Astrocyte of the spinal cord (primary cell): ENCODE data around the gene KIF5A.

Experiments
- DNase-seq: peaks from one replicate; pipeline ENCODE4 v3.0.0; 2011; ENCODE audit warnings: low read depth, low spot score
- H3K4me3 ChIP-seq: 2 replicates; pipeline ENCODE4 v1.5.1; 2011; ENCODE audit warnings: low read depth, mild to moderate bottlenecking, low read length, moderate library complexity
- in situ Hi-C: cut with HindIII; loops from 2 replicates; pipeline ENCODE4 v1.10.0; 2017; ENCODE audit warnings: low sequenced_read_pairs
- TF ChIP-seq, protein P1 (sequence below): IDR thresholded peaks from 2 replicates; pipeline ENCODE4 v1.5.1; 2012; ENCODE audit warnings: low read depth, mild to moderate bottlenecking, low read length, inconsistent platforms

The KIF5A gene

DNA sequence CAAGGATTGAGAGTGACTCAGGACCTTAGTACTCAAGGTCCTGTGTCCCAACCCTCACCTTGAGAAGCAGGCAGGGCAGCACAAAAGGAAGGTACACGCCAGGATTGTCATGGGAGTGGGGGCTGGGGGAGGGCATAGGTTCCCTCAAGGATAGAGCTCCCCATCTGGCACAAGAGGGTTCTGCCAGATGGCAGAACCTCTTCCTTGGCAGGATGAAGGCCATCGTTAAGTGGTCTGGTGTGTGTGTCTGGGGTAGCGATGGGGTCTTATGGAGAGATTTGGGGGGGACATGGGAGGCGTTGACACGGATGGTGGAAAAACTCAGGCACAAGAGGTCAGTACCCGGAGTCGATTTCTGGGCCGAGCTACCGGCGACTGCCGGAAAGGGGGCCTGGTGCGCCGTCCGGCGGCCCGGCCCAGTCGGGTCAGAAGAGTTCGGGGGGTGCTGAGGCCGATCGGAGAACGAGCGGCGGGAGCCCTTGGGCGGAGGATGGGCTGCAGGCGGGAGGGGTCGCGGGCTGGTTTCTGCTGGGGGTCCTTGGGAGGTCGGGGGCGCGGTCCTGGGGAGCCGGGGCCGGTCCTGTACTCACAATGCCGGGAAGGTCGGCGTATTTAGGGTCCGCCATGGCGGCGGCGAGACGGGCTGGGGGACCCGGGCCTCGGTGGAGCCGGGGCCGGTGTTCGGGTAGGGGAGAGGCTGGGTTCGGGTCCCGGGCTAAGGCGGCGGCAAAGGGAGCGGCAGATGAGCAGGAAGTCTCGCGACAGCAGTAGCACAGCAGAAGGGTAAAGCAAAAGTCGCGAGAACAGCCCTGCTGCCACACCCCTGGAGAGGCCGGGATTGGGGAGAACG, 3.2 kb upstream of the KIF5A start, which contains the start of gene DCTN2:
DCTN2 (minus strand) TSS at position 755 of the 850 bp plus-strand sequence; CDS start at position 626, 129 bp downstream.
- TF ChIP-seq, protein P1, sequence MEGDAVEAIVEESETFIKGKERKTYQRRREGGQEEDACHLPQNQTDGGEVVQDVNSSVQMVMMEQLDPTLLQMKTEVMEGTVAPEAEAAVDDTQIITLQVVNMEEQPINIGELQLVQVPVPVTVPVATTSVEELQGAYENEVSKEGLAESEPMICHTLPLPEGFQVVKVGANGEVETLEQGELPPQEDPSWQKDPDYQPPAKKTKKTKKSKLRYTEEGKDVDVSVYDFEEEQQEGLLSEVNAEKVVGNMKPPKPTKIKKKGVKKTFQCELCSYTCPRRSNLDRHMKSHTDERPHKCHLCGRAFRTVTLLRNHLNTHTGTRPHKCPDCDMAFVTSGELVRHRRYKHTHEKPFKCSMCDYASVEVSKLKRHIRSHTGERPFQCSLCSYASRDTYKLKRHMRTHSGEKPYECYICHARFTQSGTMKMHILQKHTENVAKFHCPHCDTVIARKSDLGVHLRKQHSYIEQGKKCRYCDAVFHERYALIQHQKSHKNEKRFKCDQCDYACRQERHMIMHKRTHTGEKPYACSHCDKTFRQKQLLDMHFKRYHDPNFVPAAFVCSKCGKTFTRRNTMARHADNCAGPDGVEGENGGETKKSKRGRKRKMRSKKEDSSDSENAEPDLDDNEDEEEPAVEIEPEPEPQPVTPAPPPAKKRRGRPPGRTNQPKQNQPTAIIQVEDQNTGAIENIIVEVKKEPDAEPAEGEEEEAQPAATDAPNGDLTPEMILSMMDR, result peak; percentile 15
- peak; percentile 95 for DNase-seq
- in situ Hi-C loops, result no loop called here
- peak within 1 kb of the TSS; percentile 84 for H3K4me3 ChIP-seq

DNA sequence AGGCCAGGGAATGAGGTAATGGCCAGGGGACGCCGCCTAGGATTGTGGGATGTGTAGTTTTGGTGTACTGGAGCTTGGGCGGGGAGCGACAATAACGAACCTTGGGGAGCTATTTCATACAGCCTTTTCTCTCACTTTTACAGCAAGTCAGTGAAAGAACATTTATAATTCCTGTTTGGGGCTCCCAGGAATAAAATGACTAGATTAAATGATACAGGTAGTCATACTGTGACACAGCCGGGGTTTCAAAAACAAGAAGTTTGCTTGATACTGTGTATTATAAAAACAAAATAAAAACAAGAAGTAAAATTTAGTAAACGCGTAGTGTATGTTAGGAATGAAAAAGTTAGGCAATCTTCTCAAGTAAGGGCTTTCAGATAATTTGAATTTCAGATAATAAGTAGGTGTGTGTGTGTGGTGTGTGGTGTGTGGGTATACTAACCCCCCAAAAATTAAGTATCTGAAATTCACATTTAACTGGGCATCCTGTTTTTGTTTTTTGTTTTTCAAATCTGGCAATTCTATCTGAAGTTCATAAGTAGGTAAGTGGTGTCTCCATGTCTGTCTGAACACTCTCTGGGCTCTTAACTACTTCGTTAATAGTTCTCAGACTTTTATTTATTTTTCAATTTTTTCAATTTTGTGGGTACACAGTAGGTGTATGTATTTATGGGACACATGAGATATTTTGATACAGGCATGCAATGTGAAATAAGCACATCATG, 2.4 kb upstream of the KIF5A start:
- in situ Hi-C loops, result no loop called here
- TF ChIP-seq, protein P1, result no peak
- DNase-seq, result no peak
- peak overlapping the region; percentile 84 for H3K4me3 ChIP-seq

DNA sequence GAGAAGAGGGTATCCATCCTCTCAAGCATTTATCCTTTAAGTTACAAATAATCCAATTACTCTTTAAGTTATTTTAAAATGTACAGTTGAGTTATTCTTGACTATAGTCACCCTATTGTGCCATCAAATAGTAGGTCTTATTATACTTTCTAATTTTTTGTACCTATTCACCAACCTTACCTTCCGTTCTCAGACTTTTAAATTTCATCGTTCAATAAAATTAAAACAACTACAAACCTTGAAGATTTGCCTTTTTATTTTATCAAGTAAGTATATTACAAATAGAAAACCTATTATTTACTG, 1.9 kb upstream of the KIF5A start:
- TF ChIP-seq, protein P1, result no peak
- H3K4me3 ChIP-seq, result no peak overlapping the region
- in situ Hi-C loops, result no loop called here
- no peak for DNase-seq

DNA sequence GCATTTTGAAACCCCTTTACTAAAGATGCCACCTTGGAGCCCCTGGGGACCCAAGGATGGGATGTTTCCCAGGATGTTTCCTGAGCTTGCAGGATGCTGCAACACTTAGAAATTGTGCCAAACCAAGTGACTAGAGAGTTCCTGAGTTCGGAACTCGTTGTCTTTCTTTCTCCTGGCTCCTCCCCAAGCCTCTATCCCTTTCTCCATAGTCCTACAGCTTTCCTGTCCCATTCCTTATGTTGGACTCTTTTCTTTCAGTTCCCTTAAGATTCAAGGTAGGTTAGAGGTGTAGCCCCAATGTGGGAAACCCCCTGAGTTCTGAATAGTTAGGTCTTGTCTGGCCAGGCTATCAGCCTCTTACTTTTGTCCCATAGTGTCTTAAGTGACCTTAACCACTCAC, 1.4 kb upstream of the KIF5A start:
- TF ChIP-seq, protein P1, result no peak
- in situ Hi-C loops, result no loop called here
- H3K4me3 ChIP-seq, result no peak overlapping the region
- no peak for DNase-seq

DNA sequence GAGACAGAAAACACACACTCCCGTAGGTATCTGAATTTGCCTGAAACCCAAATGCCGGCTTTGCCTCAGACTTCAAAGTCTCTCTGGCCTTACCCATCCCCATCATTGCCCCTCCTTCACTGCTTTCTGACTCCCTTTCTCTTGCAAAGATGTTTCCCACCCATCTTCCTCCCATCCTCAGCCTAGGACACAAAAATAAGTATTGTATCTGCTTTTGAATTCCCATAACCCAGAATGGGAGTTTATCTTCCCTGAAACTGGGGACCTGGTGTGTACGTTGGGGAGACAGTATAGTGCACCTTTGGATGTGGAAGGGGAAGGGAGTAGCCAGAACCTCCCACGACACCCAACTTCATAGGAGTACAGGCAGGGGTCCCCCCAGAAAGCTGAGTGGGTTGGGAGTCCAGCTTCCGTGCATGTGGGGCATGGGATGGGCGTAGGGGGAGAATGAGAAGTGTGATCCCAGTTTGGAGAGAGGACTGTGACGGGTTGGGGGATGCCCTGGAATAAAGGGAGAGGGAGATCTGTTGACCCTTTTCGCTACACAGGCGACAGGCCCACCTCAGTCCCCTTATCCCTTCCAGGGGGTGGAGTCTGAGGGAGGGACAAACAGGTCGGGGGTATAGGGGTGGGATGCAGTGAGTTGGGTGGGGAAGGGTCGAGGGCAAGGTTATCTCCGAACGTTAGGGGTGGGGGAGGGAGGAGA, 488 bp upstream of the KIF5A start:
- in situ Hi-C loops, result no loop called here
- TF ChIP-seq, protein P1, result no peak
- peak overlapping the region; percentile 65 for H3K4me3 ChIP-seq
- no peak for DNase-seq
